Measurements from ENCODE around the gene YARS2. TPM values are rescaled to one million over a fixed set of nuclear protein-coding genes. Genes with fewer than 3 reads are reported as not detected.

The YARS2 gene
- total RNA-seq, 1 donor from 2014 or later = 11.6 TPM

DNA sequence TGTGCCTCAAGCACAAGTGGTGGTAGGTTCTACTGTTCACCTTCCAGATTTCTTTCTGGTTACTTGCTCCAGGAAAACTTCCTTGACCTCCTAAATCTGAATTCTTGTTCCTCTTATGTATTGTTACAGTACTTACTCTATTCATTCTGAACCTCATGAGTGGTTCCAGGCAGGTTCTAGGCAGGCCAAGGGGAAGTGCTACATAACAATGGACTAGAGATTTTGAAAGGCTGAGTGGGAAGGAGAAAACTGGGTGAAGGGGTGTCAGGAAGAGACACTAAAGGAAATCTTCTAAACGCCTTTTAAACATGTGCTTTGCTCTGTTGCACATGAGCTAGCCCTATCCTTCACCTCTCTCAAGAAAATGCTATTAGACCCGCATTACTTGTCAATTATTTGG lies 1.6 kb downstream of the YARS2 start:
- H3K4me3 ChIP-seq = peak overlapping the region; percentile 97
- peaks cover 30% of the 10 kb centered on the region for H3K4me1 ChIP-seq
- no peaks in the 10 kb centered on the region for H3K9me3 ChIP-seq (replicated peaks)
- no peak for DNase-seq
- intact Hi-C loops (cut with micrococcal nuclease) = no loop called here
- no peaks in the 10 kb centered on the region for H3K27me3 ChIP-seq (ENCODE audit: low read depth)
- H3K36me3 ChIP-seq = peaks cover 46% of the 10 kb centered on the region
- H3K27ac ChIP-seq (replicated peaks) = peak overlapping the region; percentile 92
- TF ChIP-seq, protein P1, sequence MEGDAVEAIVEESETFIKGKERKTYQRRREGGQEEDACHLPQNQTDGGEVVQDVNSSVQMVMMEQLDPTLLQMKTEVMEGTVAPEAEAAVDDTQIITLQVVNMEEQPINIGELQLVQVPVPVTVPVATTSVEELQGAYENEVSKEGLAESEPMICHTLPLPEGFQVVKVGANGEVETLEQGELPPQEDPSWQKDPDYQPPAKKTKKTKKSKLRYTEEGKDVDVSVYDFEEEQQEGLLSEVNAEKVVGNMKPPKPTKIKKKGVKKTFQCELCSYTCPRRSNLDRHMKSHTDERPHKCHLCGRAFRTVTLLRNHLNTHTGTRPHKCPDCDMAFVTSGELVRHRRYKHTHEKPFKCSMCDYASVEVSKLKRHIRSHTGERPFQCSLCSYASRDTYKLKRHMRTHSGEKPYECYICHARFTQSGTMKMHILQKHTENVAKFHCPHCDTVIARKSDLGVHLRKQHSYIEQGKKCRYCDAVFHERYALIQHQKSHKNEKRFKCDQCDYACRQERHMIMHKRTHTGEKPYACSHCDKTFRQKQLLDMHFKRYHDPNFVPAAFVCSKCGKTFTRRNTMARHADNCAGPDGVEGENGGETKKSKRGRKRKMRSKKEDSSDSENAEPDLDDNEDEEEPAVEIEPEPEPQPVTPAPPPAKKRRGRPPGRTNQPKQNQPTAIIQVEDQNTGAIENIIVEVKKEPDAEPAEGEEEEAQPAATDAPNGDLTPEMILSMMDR (IDR thresholded peaks at IDR 0.05; ENCODE audit: borderline replicate concordance) = no peak

DNA sequence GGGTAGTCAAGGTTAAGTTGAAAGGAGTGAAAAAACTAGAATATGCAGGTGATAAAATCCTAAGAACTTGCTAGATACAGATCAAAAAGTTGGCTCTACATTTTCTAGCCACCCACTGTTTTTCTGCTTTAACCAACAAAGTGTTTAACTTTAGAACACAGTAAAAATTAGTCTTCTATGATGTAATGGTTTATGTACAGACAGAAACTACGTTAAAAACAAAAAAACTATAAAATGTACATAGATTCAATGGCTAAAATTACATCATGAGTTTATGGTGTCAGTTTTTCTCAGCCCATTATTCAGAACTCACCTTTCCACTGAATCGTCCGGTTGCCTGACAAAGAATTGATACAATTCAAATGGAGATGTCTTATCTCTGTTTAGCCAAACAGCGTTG lies 2.1 kb downstream of the YARS2 start:
- H3K4me3 ChIP-seq = peak overlapping the region; percentile 97
- no peaks in the 10 kb centered on the region for H3K9me3 ChIP-seq (replicated peaks)
- H3K27me3 ChIP-seq (ENCODE audit: low read depth) = no peaks in the 10 kb centered on the region
- H3K36me3 ChIP-seq = peaks cover 52% of the 10 kb centered on the region
- H3K27ac ChIP-seq (replicated peaks) = no peak overlapping the region
- intact Hi-C loops (cut with micrococcal nuclease) = no loop called here
- H3K4me1 ChIP-seq = peaks cover 30% of the 10 kb centered on the region
- TF ChIP-seq, protein P1 (IDR thresholded peaks at IDR 0.05; ENCODE audit: borderline replicate concordance) = no peak
- DNase-seq = no peak

DNA sequence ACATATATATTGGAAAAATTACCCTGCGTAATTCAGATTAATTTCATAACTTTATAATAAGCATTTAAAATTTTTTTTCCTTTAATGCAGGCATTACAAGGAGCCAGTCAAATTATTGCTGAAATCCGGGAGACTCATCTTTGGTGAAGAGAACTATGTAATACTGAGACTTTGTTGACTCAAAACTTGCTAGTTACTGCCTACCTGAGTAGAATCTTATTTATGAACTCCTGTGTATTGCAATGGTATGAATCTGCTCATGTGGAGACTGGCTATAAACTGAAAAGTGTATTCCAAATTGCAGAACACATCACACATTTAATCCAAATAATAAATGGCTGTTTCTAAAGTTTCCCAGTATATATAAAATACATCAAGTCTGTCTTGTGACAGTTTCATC lies 12.4 kb downstream of the YARS2 start:
- H3K4me1 ChIP-seq = peaks cover 18% of the 10 kb centered on the region
- H3K4me3 ChIP-seq = no peak overlapping the region
- intact Hi-C loops (cut with micrococcal nuclease) = no loop called here
- H3K9me3 ChIP-seq (replicated peaks) = no peaks in the 10 kb centered on the region
- H3K27me3 ChIP-seq (ENCODE audit: low read depth) = no peaks in the 10 kb centered on the region
- no peak overlapping the region for H3K27ac ChIP-seq (replicated peaks)
- TF ChIP-seq, protein P1 (IDR thresholded peaks at IDR 0.05; ENCODE audit: borderline replicate concordance) = no peak
- DNase-seq = no peak
- H3K36me3 ChIP-seq = peaks cover 93% of the 10 kb centered on the region

DNA sequence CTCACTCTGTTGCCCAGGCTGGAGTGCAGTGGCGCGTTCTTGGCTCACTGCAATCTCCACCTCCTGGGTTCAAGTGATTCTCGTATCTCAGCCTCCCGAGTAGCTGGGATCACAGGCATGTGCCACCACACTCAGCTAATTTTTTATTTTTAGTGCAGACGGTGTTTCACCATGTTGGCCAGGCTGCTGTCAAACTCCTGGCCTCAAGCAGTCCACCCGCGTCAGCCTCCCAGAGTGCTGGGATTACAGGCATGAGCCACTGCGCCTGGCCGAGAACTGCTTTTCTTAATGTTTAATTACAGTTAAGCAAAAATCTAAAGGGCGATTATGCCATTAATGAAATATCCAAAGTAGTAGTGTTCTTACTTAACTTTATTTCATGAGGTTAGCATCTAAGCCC lies 13.6 kb downstream of the YARS2 start:
- no peaks in the 10 kb centered on the region for H3K27me3 ChIP-seq (ENCODE audit: low read depth)
- no peak overlapping the region for H3K4me3 ChIP-seq
- TF ChIP-seq, protein P1 (IDR thresholded peaks at IDR 0.05; ENCODE audit: borderline replicate concordance) = no peak
- peaks cover 93% of the 10 kb centered on the region for H3K36me3 ChIP-seq
- peaks cover 28% of the 10 kb centered on the region for H3K4me1 ChIP-seq
- H3K9me3 ChIP-seq (replicated peaks) = no peaks in the 10 kb centered on the region
- intact Hi-C loops (cut with micrococcal nuclease) = no loop called here
- H3K27ac ChIP-seq (replicated peaks) = no peak overlapping the region
- no peak for DNase-seq

DNA sequence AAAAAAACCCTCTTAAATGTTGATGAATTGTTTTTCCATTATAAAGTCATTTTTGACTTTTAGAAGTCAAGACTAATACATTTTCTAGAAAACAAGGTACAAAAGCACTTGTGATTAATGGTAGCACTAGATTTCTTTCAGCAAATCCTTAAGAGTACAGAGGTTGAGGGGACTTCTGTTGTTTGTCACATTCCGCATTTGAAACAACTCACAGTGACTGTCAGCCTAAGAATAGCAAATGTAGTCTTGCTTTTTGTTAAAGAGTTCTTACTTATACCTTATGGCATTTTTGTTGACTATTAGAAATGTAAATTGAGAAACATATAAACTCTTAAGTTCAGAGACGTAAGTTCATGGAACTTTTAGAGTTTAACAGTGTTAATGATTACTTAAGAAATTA lies 16.4 kb downstream of the YARS2 start:
- Histone ChIP-seq H3K27ac (replicated peaks) (peak overlapping the region; percentile 9), H3K4me3 (no peak overlapping the region), H3K36me3 (peaks cover 92% of the 10 kb centered on the region), H3K4me1 (peaks cover 31% of the 10 kb centered on the region), H3K27me3 (ENCODE audit: low read depth) (no peaks in the 10 kb centered on the region), H3K9me3 (replicated peaks) (no peaks in the 10 kb centered on the region)
- intact Hi-C loops (cut with micrococcal nuclease) = no loop called here
- TF ChIP-seq, protein P1 (IDR thresholded peaks at IDR 0.05; ENCODE audit: borderline replicate concordance) = no peak
- DNase-seq = no peak

DNA sequence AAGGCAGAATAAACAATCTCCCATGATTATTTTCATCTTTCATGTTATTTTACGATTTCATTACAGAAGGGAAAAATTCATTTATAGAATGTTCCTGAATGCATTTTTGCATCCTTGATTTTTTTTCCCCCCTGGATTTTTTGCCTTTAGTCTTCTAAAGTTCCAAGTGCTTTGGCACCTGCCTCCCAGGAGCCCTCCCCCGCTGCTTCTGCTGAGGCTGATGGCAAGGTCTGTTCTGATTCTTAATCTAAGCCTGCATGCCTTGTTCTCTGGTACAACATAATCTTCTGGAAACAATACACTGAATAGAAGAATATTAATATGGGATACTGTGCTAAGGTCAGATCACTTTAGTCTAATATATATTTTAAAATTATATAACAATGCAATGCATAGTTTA lies 18.0 kb downstream of the YARS2 start:
- TF ChIP-seq, protein P1 (IDR thresholded peaks at IDR 0.05; ENCODE audit: borderline replicate concordance) = no peak
- Histone ChIP-seq H3K36me3 (peaks cover 92% of the 10 kb centered on the region), H3K27ac (replicated peaks) (no peak overlapping the region), H3K27me3 (ENCODE audit: low read depth) (no peaks in the 10 kb centered on the region), H3K9me3 (replicated peaks) (no peaks in the 10 kb centered on the region), H3K4me3 (no peak overlapping the region), H3K4me1 (peaks cover 31% of the 10 kb centered on the region)
- no peak for DNase-seq
- intact Hi-C loops (cut with micrococcal nuclease) = no loop called here

Data from left ventricle myocardium inferior (tissue), 1 donor.